ENCODE data around the gene COL4A2.

COL4A2 gene

GRCh38 chr13:110291286-110291685 is 15.8 kb upstream of the COL4A2 start:
- DNase-seq = no peak

DNA sequence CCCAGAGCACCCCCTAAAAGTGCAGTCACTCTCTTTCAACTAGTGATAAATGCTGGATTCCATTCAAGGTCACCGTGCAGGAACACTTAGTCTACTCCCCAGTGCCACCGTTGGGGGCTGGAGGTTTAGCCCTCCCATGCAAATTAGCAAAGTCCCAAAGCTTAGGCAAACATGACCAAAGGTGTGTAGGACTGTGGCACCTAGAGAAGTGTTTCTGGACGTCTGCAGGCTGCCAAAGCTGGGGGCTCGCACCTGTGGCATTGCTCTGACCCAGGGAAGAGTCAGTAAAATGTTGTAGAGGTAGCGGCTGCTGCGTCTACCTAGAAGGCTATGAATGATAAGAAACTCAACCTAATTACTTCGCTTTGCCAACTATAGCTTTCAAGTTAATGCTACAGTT is 14.0 kb upstream of the COL4A2 start:
- no peak for DNase-seq

DNA sequence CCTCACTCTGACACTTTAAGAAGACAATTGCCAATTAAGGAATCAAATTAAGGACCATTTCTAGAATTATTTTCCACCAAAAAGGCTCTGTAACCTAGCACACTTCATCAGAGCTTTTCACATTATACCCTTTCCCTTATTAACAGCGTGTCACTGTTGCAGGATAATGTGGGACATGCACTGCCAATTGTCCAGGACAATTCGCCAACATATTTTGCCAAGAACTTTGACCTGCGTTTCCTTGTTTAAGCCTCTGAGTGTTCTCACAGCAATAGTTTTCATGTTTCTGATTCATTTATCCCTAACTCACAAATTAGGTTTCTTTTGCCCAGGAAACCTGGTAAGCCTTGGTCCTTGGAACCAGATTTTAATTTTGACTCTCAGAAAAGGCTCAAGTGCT is 13.4 kb upstream of the COL4A2 start:
- no peak for DNase-seq

- DNase-seq = no peak
These were observed 12.9 kb upstream of the COL4A2 start for GRCh38 chr13:110294146-110294545.

DNA sequence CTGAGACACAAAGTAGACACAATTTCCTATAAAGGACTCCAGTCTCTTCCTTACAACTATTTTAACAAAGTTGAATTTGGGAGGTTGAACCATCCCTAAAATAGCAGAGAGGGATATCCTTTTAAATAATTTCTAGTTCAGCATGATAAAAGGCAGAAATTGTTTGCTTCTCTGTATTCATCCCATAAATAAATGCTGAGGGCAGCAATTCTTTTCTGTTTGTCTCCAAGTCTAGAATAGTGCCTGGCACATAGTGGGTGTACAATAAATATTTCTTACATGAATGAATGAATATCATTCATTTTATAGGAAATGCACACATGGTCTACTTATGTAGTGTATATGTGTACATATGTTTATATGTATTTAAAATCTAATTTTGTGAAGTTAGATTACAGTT is 12.5 kb upstream of the COL4A2 start:
- no peak for DNase-seq

GRCh38 chr13:110297011-110297410 is 10.1 kb upstream of the COL4A2 start:
- no peak for DNase-seq

GRCh38 chr13:110297766-110298504 is 9.1 kb upstream of the COL4A2 start:
- DNase-seq = no peak

DNA sequence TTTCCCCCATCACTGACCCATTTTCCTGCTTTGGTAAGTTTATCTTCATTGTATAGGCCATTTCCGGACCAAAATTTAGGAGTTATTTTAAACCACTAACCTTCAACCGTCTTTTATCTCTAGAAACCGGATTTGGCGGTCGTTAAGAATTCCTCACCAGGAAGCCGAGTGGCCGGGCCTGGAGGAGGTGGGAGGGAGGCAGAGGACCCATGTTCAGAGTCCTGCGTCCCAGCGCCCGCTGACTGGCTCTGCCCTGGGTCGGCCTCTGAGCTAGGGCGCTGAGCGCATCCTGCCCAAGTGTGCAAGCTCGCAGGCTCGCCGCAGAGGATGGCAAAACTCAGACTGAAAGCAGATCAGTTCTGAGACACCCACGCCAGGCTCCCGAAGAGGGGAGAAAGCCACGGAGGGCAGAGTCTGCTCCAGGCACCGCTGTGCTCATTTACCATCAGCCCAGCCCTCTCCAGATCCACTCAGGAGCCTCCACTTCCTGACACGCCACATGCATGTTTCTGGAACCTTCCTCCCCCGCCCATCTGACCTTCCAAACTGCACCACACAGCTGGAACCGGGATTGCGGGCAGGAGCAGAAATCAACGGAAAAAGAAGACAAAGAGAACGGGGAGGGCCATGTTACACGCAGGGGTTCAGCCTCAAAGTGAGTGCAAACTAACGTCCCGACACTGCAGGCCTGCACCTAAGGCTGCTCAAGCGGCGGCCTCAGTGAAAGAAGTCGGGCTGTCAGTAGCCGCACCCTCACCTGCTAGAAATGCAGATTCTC is 8.4 kb upstream of the COL4A2 start:
- DNase-seq = no peak

DNA sequence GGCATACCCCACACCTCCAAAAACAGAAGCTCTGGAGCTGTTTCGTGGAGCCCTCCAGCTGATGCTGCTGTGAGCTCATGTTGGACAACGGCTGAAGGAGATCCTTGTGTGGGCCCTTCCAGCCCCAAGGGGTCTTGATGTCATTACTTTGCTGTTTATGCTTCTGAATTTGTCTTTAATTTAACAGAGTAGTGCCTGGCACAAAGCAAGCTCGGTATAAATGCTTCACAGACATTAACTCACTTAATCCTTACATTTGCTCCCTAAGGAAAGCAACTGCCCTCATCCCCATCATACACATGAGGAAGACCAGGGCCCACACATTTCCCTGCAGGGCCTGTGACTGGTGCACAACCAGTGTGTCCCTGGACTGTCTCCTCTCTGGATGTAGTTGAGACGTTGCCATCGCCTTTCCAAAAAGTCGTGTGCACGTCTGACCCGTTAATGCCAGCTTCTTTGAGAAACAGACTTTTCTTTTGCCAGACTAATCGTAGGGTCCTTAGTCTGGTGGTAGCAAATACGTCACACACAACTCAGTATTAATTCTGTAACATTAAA is 7.7 kb upstream of the COL4A2 start:
- DNase-seq = no peak

DNA sequence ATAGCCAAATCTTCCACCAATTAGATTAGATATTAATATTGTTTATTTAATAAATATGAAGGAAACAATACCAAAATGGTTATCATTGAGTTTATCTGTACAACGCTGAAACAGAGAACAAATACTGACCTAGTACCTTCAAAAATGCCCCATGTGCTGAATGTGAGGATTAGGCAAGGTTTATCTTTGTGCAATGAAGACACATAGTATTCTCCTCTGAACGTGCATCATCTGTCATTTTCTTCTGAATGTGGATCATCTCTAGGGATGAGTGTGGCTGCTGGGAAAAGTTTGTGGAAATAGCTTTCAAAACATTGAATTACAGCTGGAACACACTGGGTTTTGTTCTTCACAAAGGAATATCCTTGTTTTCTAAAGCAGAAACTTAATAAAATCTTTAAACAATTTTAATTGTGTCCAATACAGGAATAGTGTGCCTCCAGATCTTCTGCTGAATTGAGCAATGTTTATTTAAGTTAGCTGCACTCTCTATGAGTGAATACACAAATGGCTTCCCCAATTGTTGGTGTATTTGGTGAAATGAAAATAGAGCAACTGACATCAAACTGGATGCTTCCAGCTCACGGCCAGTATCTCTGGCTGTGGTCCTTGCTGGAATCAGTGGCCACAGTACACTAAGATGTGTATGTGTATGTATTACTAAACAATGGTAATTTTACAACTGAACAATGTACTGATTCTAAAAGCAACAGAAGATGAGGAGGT is 6.8 kb upstream of the COL4A2 start:
- DNase-seq = no peak

GRCh38 chr13:110301083-110301482 is 6.0 kb upstream of the COL4A2 start:
- no peak for DNase-seq

GRCh38 chr13:110301606-110302553 is 5.2 kb upstream of the COL4A2 start:
- no peak for DNase-seq

DNA sequence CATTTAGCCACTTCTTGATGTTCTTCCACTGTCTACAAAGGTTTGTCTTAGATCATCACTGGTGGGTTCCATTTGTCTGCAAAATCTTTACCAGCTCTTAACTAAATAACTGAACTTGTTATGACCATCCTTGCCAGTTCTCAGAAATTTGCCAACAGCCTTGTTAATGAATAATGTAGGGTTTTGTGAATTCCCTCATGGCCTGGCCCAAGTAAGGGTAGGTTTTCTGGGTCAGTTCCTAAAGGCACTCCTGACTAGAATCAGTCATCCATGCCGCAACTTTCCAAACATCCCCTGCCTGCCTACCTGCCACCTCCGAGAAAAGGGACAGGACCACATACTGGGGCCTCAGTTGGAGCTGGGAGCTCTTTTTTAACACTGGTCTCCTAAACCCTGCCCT is 4.1 kb upstream of the COL4A2 start:
- DNase-seq = no peak

DNA sequence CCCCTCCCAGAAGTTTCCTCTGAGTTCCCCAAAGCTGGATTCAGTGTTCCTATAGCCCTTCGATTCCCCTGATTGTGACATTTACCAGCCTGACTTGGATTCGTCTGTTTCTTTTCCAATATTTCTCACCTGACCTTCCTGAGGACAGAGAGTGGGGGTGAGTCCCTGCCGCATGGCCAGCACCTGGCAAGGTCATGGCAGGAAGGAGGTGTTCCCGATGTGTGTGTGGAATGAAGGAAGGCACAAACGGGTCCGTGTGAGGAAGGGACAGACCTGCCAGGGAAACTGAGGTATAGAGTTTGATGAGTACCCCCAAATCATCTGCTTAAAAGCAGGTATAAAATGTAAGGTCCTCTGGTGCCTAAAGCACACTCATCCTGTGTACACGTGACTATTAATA is 3.4 kb upstream of the COL4A2 start:
- no peak for DNase-seq

GRCh38 chr13:110304256-110304655 is 2.8 kb upstream of the COL4A2 start:
- peak in 1 of 3 experiments; percentile 67 for DNase-seq

- peak in 1 of 3 experiments; percentile 46 for DNase-seq
These were observed 2.1 kb upstream of the COL4A2 start for GRCh38 chr13:110305001-110305400.

- peak in 1 of 3 experiments; percentile 45 for DNase-seq
These were observed 1.5 kb upstream of the COL4A2 start for GRCh38 chr13:110305544-110305943.

DNA sequence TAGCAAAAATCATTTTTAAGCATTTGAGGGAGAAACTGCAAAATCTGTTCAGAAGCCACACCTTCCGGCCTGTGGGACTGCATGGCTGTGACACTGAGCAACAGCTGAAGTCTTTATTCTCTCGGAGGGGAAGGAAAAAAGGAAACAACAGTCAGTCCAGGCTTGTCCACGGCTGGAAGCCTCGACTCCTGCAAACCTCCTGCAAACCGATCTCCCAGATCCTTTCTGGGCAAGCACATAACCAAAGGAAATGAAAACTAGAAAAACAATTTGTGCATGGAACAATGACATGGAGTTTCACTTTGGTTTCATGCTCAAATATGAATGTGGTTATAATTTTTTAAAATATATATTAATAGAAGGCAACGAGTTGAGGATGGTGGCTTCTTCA is 1.1 kb upstream of the COL4A2 start:
- no peak for DNase-seq

- no peak for DNase-seq
These were observed 634 bp upstream of the COL4A2 start for GRCh38 chr13:110306340-110306959.

- DNase-seq = peak in 2 of 3 experiments; percentile 69 to 72
These were observed 927 bp downstream of the COL4A2 start for GRCh38 chr13:110307767-110308655.

Measured in NCI-H1417 (cell line).